Activated CD4-positive, alpha-beta T cell treated with anti-CD3 and anti-CD28 coated beads for 24 hours (primary cell): ENCODE results near the gene ACVRL1.

Experiments used
- DNase-seq, 2 donors: peaks; one replicate each; pipeline ENCODE4 v3.0.0-alpha.2; 2020; ENCODE audit warnings: low read depth in 2 of 2

ACVRL1 gene

DNA sequence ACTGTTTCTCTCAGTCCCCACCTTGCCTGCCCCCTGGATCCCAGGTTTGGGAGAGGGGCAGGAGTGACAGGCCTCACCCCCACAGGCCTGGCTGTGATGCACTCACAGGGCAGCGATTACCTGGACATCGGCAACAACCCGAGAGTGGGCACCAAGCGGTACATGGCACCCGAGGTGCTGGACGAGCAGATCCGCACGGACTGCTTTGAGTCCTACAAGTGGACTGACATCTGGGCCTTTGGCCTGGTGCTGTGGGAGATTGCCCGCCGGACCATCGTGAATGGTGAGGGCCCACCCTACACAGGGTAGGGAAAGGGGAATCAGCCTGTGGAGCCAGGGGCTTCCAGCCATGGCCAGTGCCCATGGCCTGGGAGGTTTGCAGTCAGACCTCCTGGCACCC, 8.6 kb downstream of the ACVRL1 start:
- no peak for DNase-seq

DNA sequence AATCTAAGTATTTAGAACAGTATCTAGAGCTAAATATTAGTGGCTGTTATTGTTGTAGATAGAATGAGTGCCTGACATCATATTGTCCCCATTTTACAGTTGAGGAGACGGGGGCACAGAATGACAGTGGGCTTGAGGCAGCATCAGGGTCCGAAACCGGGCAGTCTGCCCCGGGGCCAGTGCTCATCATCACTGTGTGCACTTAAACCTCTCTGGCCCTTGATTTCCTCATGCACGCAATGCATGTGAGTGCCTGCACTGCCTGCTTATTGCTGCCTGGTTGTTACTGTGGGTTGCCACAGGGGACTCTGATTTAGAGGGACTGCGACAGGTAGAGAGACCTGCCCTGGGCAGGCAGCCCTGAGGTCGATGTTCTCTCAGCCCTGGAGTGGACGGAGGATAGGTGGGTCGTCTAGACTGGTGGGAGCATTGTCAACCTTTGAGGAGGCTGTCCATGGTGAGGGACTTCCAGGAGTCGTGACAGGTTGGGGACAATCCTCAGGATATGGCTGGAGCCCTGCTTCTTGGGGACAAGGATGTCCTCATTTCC, 9.8 kb downstream of the ACVRL1 start:
- DNase-seq, result no peak

DNA sequence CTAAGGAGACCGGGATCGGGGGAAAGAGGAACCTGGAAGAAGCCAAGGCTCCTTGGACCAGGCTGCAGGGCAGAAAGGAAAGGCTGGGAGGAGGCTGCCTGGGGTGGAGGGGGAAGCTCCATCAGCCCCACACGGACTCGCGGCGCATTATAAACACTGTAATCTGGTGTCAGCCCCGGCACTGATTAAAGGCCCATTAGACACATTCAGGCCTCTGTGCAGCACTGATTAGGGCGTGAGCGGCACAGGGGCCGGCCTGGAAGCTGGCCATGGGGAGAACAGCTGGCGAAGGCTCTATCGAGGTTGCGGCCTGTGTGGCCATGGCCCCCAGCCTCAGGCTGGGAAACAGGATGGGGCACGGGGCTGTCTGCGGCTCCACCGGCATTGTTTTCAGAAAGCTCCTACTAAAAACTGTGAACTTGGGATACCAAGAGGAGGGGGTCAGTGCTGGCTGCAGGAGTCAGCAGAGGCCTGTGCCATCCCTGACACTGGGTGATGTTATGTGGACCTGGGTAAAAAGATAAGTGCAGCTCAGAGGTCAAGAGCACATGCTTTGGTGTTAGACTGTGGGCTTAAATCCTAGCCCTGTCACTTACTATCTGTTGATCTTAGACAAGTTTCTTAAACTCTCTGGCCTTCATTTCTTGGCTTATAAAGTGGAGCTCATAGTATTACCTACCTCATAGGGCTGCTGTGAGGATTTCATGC, 10.6 kb downstream of the ACVRL1 start:
- DNase-seq, result no peak

DNA sequence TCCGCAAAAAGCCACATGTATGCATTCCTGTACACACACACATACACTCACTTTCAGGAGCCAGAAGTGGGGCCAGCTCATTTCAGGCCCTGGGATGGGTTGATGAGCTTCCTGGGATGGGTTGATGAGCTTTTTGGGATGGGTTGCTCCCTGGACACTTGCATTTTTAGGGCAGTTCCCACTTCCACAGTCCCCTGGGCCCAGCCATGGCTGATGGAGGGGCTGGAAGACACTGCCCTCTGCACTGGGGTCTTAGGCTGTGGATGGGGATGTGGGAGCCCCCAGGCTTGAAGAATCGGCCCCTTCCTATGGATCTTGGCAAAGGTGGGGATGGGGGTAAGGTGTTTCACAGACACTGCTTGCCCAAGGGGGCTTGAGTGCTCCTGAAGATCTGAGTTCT, 12.7 kb downstream of the ACVRL1 start:
- no peak for DNase-seq

DNA sequence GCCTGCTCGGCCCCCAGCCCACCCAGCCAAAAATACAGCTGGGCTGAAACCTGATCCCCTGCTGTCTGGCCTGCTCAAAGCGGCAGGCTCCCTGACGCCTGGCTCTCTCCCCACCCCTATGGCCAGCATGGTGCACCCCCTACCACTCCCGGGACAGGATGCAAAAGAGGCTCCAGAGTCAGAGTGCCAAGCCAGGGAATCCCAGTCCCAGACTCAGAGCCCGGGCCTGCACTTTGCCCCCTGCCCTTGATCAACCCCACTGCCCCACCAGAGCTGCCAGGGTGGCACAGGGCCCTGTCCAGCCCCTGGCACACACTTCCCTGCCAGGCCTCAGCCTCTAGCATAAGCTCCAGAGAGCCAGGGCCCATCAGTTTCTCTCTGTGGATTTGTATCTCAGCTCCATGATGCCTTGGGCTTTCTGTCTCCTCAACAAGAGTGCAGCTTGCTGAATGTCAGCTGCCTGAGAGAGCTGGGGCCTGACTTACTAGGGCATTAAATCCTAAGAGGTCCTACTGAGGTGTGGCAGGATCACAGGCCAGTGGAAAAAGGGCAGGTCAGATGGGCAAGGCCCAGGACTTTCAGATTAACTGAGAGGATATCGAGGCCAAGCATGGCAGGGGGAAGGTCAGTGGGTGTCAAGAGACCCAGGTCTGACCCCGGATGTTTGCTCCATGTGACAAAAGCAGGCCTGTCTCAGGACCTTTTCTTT, 13.9 kb downstream of the ACVRL1 start:
- DNase-seq, result no peak

DNA sequence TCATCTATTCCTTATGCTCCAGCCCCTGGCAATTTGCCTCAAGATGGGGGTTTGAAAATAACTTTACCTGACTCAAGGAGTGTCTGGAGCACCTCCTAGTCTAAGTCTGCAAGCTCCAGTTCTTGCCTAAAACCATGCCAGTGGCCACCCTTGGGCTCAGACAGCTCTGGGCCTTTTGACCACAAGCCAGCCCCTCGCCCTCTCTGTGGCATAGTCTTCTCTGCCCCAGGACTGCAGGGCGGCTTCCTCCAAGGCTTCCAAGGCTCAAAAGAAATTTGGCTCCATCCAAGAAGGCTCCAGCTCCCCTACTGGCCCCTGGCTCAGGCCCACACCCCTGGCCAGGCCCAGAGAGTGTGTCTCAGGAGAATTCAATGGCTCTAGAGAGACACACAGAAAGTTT, 14.8 kb downstream of the ACVRL1 start:
- DNase-seq, result no peak

DNA sequence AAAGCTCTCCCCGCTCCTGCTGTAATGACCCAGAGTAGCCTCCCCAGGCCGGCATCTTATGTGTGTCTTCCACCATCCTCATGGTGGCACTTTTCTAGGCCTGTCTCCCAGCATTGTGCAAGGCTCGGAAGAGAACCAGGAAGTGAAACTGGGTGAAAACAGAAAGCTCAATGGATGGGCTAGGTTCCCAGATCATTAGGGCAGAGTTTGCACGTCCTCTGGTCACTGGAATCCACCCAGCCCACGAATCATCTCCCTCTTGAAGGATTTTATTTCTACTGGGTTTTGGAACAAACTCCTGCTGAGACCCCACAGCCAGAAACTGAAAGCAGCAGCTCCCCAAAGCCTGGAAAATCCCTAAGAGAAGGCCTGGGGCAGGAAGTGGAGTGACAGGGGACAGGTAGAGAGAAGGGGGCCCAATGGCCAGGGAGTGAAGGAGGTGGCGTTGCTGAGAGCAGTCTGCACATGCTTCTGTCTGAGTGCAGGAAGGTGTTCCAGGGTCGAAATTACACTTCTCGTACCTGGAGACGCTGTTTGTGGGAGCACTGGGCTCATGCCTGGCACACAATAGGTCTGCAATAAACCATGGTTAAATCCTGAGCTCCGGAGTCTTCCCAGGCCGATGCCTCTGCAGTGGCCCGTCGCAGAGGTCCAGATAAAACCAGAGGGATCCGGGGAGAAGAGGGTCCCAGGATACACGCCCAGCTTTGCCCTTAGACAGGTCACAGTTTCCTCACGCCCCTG, 15.6 kb downstream of the ACVRL1 start:
- no peak for DNase-seq

DNA sequence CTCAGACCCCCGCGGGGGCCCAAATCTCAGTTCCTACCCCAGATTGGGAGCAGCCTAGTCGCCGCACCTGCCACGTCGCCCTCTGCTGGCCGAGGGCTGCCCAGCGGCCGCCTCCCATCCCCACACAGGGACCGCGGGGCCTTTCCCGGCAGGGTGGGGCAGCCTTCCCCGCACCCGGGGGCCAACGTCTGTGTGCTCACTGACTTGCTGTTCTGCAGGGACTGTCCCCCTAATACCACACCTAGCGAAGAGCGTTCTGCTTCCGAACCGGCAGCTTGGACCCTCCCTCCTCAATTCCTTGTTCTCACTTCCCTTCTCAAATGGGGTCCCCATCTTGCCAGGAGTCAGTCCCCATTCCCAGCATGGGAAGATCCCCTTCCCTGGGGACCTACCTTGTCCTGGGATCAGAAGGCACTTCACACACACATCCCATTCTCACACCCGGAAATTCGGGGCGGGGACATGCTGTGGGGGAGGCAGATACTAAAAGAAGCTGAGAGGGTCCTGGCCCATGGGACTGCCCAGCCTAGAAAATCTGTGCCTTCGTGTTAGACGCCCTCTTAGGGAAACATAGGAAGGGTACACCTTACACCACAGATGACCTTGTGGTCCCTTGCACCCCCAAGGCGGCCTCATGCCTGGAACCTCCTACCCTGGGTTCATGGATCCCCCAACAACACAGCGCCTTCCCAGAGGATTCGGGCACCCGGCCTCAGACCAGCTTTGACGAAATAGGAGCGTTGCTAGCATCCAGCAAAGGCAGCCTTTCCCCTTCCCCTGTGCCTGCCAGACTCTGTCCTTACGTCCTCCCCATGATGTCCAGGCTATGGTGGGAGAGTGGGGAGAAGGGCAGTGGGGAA, 16.4 kb downstream of the ACVRL1 start:
- peak; percentile 39 for DNase-seq

DNA sequence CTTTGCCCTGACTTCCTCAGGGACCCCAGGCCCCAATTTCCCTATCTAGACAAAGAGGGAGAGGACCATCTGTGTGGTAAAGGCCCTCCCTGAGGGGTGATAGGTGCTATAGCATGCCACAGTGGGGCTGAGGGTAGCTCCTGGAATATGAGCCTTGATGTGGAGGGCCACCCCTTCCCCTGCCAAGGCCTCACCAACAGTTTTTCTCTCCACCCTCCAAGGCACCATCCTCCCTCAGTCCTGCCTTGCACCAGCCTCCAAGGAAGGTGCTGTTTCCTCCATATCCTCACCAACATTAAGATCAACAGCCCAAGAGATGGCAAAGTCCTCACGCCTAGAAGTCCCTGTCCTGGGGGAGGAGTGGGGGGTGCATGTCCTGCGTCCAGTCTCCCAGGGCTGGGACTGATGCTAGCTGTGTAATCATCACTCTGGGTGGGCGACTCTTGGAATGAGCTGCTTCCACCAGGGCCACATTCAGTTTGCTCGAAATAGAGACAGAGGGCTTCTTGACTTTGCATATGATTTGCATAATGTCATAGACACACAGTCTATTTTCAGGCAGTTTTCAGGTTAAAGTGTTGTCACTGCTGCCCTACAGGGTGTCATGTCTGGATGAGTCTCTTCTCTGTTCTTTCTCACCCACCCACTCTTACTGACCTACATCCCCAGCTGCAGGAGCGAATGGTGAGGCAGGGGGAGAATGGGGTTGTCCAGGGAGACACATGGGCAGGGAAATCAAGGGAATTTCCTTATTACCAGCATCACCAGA, 17.4 kb downstream of the ACVRL1 start:
- no peak for DNase-seq

DNA sequence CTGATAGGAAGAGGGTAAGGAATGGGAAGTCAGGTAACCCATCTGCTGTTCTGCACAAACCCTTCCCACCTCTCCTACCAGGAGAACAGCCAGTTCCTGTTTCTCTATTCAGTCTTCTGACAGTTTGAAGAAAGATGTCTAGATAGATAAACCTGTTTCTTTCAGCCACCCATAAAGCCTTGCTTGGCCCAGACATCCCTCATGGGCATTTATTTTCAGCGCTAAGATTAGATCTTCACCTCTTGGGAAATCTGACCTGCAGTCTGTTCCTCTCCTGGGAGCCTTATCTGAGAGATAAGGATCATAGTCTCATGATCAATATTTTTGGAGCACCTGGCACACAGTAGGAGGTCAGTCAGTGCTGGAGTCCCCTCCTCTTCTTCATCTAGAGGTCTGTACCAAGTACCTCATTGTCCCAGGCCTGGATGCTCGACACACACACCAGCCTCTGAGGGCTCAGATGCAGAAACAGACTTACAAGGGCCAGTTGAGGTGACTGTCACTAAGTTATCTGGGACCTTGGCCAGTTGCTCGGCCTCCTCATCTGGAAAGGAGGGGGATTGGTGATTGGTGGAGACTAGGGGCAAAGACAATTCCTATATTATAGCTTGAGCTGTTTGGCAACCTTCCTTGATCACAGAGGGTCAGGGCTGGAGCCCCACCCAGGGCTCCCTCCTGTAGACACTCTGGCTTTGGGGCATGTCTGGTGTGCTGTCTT, 18.2 kb downstream of the ACVRL1 start:
- DNase-seq, result no peak

DNA sequence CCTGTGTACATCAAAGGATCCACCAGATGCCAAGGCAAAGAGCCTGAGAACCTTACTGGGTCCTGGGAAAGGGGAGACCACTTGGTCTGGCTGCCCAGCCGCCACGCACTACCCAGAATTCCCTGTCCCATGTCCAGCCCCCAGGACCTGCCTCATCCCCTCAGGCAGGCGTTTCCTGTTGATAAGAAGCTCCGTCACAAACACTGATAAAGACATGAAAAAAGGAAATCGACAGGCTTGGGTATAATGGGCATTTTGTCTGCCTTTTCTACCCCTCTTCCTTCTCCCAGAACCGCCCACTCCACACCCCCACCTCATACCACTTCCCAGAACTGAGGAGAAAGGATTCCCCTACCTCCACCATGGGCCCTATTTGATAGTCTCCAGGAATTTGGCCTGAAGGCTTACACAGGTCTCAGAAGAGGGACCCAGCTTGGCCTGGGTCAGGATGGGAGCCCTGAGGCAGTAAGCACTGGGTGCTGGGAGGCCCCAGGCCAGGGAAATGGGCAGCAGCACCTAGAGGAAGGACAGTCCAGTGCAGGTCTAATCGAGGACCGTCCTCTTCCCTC, 18.8 kb downstream of the ACVRL1 start:
- no peak for DNase-seq

DNA sequence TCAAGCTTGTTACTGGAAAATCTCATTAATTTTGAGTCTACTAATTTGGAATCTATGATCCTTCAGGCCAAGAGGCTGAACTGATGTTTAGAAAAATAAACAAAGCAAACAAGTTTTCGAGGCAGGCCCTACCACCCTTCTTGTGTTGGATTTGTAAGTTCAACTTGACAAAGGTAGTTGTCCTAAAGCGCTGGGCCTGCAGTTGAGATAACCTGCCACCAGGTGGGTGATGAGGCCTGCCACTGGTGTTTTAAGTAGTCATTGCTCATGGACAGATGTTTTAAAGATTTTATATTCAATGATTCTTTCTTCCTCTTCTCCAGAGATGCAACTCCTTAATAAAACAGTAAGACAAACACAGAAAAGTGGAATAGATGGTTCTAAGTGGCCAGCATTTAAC, 19.4 kb downstream of the ACVRL1 start:
- peak; percentile 29 to 43 for DNase-seq

DNA sequence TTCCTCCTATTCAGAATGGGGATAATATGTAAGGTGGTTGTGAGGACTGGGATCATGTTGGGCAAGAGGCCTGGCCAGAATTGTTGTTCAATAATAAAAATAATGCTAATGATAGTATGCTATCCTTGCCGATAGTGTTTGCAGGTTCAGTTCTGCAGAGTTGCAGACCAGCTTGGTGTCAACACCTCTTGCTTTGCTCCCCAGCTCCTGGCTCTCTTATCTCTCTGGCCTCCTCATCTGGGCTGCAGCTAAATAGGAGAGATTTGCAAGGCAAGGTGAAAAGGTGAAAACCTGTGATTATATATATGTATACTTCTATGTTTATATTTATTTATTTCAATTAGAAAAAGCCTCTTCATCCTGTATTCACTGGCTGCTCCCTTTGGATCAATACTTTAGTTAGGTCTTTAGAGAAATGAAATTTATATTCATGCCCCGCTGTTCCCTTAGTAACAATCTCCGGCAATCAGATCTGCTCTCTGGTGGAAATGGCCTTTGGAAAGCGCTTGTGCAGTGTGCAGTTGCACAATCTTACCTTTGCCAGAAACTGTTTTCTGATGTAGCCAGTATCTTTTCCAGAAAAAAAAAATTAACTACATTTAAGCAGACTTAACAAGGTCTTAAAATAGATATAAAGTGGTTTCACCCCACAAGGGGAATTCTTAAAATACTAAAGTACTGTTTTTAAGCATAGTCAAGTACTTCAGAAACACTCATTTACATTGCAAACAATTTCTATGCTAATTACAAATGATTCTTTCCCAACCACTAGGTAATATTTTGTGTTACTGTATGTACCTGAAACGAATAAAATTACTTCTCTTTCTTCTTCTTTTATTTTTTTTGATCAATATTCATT, 25.1 kb downstream of the ACVRL1 start:
- DNase-seq, result no peak

DNA sequence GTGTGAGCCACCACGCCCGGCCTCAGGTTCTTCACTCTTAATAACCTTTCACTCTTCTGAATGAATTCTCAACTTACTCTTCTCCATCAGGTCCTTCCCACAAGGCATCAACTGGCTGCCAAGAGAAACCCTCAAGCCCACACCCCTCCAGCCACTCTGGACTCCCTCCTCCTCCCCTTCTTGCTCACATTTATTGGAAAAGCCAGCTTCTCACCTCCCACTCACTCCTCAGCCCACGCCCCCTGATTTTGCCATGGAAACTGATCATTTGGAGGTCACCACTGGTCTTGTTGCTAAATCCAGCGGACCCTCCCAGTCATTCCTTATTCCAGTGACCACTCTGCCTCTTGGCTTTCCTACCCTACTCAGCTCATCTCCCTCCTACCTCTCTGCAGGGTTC, 26.8 kb downstream of the ACVRL1 start:
- no peak for DNase-seq

DNA sequence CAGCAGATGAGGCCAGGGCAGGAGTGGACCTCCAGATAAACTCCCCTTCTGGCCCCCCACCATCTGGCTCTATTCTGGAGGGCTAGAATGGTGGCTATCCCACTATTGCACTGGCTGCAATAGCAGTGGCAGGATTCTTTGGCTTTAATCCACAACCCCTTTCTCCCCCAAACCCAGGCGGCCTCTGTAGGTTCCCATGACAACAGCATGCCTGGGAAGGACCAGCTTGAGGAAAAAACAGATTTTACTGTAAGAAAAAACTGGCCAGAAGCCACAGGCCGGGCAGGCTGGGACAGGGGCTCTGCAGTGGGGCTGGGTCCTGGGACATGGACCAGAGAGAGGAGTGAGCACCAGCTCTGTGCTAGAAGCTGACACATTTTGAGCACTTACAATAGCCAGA, 30.6 kb downstream of the ACVRL1 start:
- DNase-seq, result no peak

DNA sequence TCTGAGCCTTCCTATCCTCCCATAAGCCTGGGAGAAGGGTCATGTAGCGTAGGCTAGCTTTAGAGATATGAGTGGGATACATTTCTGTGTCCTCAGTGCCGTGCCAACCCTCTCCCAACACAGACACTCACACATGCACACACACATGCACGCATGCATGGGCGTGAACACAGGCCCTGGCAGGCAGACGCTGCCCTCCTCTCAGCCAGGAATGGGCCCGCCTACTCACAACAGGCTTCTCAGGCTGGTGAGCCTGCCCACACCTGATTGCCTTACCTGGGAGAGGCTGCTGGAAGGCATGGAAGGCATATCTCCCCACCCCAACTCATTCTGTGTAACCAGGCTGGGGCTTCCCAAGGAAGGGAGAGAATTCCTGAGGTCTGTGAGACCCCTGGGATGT, 31.4 kb downstream of the ACVRL1 start:
- no peak for DNase-seq

DNA sequence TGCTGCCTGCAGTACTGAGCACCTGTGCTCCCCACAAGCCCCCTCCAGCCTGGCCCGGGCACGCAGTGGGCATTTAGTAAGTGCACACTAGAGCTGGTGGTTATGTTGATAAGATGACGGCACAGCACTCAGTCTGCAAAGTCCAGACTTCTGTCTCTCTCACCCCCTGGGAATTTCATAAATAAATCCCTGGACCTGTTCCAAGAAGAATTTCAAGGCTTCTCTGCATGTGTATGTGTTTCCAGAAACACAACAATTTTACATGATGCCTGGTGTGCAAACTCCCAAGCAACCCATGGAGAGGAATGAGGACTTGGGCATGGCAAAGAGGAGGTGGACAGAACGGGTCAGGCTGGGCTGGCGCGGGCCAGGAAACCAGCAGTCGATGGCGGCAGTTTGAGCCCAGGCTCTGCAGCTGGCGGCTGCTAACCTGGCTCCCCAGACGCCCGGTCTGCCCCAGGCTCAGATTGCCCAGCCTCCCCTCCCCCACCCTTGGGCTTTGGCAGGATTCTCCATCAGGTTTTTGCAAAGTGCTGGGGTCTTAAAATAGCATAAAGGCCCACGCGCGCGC, 33.8 kb downstream of the ACVRL1 start:
- DNase-seq, result no peak

DNA sequence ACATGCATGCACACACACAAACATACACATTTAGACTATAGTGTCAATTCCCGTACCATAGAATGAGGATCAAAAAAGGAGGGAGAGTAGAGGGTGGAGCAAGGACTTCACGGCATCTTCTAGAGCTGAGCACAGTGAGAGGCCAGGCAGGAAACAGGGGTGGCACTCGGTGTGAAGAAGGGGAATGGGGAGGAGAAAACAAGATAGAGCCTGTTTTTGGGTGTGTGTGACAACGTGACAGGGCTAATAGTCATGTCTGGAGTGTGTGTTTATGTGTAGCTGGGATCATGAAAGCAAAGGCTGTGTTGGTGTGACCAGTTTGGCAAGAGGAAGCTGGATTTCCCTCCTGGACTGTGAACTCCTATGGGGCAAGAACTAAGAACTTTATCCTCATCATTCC, 34.3 kb downstream of the ACVRL1 start:
- DNase-seq, result no peak

DNA sequence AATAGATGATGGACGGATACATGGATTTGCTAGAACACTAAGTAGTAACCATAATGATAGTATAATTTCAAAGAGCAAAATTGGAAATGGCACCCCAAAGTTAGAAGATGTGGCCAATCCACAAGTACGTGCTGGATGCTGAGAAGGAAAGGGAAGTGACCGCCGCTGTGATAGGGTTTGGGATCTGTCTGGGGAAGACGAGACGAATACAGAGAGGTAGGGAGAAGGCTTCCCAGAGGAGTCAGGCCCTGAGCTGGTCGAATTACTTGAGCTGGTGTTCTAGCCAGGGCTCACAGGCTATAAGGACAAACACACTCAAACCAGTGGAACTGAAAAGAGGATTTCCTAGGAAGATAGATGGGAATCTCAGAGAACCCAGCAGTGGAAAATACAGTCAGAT, 34.8 kb downstream of the ACVRL1 start:
- DNase-seq, result no peak
